Esophagus muscularis mucosa (tissue), 3 donors: ENCODE measurements around the gene ADCY1.

Experiments
- POLR2A ChIP-seq: fragments of 450-650 bp; IDR thresholded peaks from one replicate; pipeline ENCODE4 v1.6.1; 2017; ENCODE audit warnings: antibody characterized with exemption, moderate library complexity, mild to moderate bottlenecking, low read depth
- TF ChIP-seq, protein P1 (sequence below), 3 experiments: fragments of 200-600 bp in 2 of 3; fragments of 450-650 bp in 1 of 3; sonication (generic) in 2 of 3; IDR thresholded peaks; one replicate each; pipeline ENCODE4 v1.5.1; 2017 to 2019; ENCODE audit warnings: antibody characterized with exemption in 3 of 3, mild to moderate bottlenecking in 2 of 3, moderate library complexity in 1 of 3

DNA sequence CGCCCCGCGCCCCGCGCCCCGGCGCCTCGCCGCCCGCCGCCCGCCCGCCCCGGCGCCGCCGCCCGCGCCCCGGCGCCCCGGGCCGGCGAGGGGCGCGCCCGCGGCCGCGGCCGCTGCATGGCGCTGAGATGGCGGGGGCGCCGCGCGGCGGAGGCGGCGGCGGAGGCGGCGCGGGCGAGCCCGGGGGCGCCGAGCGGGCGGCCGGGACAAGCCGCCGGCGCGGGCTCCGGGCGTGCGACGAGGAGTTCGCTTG lies 174 bp downstream of the ADCY1 start:
- TF ChIP-seq, protein P1, sequence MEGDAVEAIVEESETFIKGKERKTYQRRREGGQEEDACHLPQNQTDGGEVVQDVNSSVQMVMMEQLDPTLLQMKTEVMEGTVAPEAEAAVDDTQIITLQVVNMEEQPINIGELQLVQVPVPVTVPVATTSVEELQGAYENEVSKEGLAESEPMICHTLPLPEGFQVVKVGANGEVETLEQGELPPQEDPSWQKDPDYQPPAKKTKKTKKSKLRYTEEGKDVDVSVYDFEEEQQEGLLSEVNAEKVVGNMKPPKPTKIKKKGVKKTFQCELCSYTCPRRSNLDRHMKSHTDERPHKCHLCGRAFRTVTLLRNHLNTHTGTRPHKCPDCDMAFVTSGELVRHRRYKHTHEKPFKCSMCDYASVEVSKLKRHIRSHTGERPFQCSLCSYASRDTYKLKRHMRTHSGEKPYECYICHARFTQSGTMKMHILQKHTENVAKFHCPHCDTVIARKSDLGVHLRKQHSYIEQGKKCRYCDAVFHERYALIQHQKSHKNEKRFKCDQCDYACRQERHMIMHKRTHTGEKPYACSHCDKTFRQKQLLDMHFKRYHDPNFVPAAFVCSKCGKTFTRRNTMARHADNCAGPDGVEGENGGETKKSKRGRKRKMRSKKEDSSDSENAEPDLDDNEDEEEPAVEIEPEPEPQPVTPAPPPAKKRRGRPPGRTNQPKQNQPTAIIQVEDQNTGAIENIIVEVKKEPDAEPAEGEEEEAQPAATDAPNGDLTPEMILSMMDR (IDR thresholded peaks at IDR 0.05) = no peak
- no peak for TF ChIP-seq POLR2A
